LNCAP (cell line): ENCODE results near the gene EWSR1.

ENCODE experiments used
- CTCF ChIP-seq: fragments of 450-650 bp; IDR thresholded peaks from 2 replicates; pipeline ENCODE4 v1.5.1; 2017; ENCODE audit warnings: mild to moderate bottlenecking

Gene EWSR1

GRCh38 chr22:29313576-29314466 is 45.8 kb downstream of the EWSR1 start:
- TF ChIP-seq CTCF: no peak

- TF ChIP-seq CTCF: no peak
These were observed 46.6 kb downstream of the EWSR1 start for GRCh38 chr22:29314537-29315285.

GRCh38 chr22:29315286-29316140 is 47.4 kb downstream of the EWSR1 start, which contains the start of gene RASL10A:
Gene RASL10A (minus strand): TSS chr22:29315697. CDS start chr22:29315246, 451 bp downstream.
- no peak for TF ChIP-seq CTCF

GRCh38 chr22:29316141-29316828 is 48.2 kb downstream of the EWSR1 start:
- TF ChIP-seq CTCF: no peak

- no peak for TF ChIP-seq CTCF
These were observed 49.9 kb downstream of the EWSR1 start for GRCh38 chr22:29317827-29318454.

GRCh38 chr22:29319072-29319471 is 51.0 kb downstream of the EWSR1 start:
- no peak for TF ChIP-seq CTCF
